SK-N-SH treated with all-trans-retinoic acid at 6 μM for 48 hours (cell line): ENCODE measurements around the gene PHKG2.

Experiments
- ATAC-seq: fragments of 200-7000 bp; cut with Tn5 transposase; 3 replicates; pipeline ENCODE4 v1.9.1; 2020; ENCODE audit warnings: mild to moderate bottlenecking, moderate library complexity
- ARNTL ChIP-seq: fragments of 450-650 bp; formaldehyde crosslinking; IDR thresholded peaks from 2 replicates; pipeline ENCODE4 v1.5.0; 2020; ENCODE audit warnings: low read depth, mild to moderate bottlenecking, moderate library complexity, borderline replicate concordance
- CREB5 ChIP-seq: fragments of 250-450 bp; sonication (Bioruptor Pico); IDR thresholded peaks from 2 replicates; pipeline ENCODE4 v1.5.1; 2020; ENCODE audit warnings: low read depth, mild to moderate bottlenecking, moderate library complexity
- CSDC2 ChIP-seq: fragments of 250-450 bp; sonication (Bioruptor Pico); IDR thresholded peaks from 2 replicates; pipeline ENCODE4 v1.5.0; 2020; ENCODE audit warnings: mild to moderate bottlenecking, moderate library complexity
- ESRRG ChIP-seq: fragments of 250-450 bp; sonication (Bioruptor Pico); IDR thresholded peaks from 2 replicates; pipeline ENCODE4 v1.6.1; 2021; ENCODE audit warnings: mild to moderate bottlenecking
- GLIS3 ChIP-seq: fragments of 250-450 bp; sonication (Bioruptor Pico); IDR thresholded peaks from 2 replicates; pipeline ENCODE4 v1.5.0; 2020; ENCODE audit warnings: mild to moderate bottlenecking, moderate library complexity
- ISL1 ChIP-seq: fragments of 250-450 bp; sonication (Bioruptor Pico); IDR thresholded peaks from 2 replicates; pipeline ENCODE4 v2.1.2; 2022; ENCODE audit warnings: mild to moderate bottlenecking, moderate library complexity
- PATZ1 ChIP-seq: fragments of 250-450 bp; sonication (Bioruptor Pico); IDR thresholded peaks from 2 replicates; pipeline ENCODE4 v1.8.0; 2020; ENCODE audit warnings: mild to moderate bottlenecking, moderate library complexity, borderline replicate concordance
- PPARA ChIP-seq: fragments of 250-450 bp; sonication (Bioruptor Pico); IDR thresholded peaks from 2 replicates; pipeline ENCODE4 v1.5.0; 2020; ENCODE audit warnings: mild to moderate bottlenecking, borderline replicate concordance
- RARB ChIP-seq: fragments of 250-450 bp; sonication (Bioruptor Pico); IDR thresholded peaks from 2 replicates; pipeline ENCODE4 v1.8.0; 2021; ENCODE audit warnings: mild to moderate bottlenecking, moderate library complexity
- SNAI2 ChIP-seq: fragments of 250-450 bp; sonication (Bioruptor Pico); IDR thresholded peaks from 2 replicates; pipeline ENCODE4 v1.5.0; 2020; ENCODE audit warnings: mild to moderate bottlenecking, moderate library complexity
- TCF4 ChIP-seq: fragments of 250-450 bp; sonication (Bioruptor Pico); IDR thresholded peaks from 2 replicates; pipeline ENCODE4 v1.8.0; 2021; ENCODE audit warnings: mild to moderate bottlenecking, moderate library complexity, borderline replicate concordance
- TOX ChIP-seq: fragments of 250-450 bp; sonication (Bioruptor Pico); IDR thresholded peaks from 2 replicates; pipeline ENCODE4 v1.8.0; 2021; ENCODE audit warnings: mild to moderate bottlenecking, moderate library complexity, borderline replicate concordance
- ZC3H10 ChIP-seq: fragments of 250-450 bp; sonication (Bioruptor Pico); IDR thresholded peaks from 2 replicates; pipeline ENCODE4 v1.5.1; 2021; ENCODE audit warnings: mild to moderate bottlenecking, moderate library complexity
- ZFP3 ChIP-seq: fragments of 250-450 bp; sonication (Bioruptor Pico); IDR thresholded peaks from 2 replicates; pipeline ENCODE4 v1.5.0; 2020; ENCODE audit warnings: mild to moderate bottlenecking, moderate library complexity
- ZNF70 ChIP-seq: fragments of 450-650 bp; formaldehyde crosslinking; IDR thresholded peaks from 2 replicates; pipeline ENCODE4 v1.5.0; 2020; ENCODE audit warnings: mild to moderate bottlenecking, moderate library complexity
- ZNF8 ChIP-seq: fragments of 450-650 bp; formaldehyde crosslinking; IDR thresholded peaks from 2 replicates; pipeline ENCODE4 v1.5.0; 2020; ENCODE audit warnings: mild to moderate bottlenecking, moderate library complexity
- TF ChIP-seq, protein P1 (sequence below): fragments of 250-450 bp; sonication (Bioruptor Pico); IDR thresholded peaks from 2 replicates; pipeline ENCODE4 v1.8.0; 2021; ENCODE audit warnings: low read depth, mild to moderate bottlenecking, moderate library complexity, borderline replicate concordance
- TF ChIP-seq, protein P2 (sequence below): fragments of 250-450 bp; sonication (Bioruptor Pico); IDR thresholded peaks from 2 replicates; pipeline ENCODE4 v1.5.0; 2020; ENCODE audit warnings: mild to moderate bottlenecking, moderate library complexity

PHKG2 gene

DNA sequence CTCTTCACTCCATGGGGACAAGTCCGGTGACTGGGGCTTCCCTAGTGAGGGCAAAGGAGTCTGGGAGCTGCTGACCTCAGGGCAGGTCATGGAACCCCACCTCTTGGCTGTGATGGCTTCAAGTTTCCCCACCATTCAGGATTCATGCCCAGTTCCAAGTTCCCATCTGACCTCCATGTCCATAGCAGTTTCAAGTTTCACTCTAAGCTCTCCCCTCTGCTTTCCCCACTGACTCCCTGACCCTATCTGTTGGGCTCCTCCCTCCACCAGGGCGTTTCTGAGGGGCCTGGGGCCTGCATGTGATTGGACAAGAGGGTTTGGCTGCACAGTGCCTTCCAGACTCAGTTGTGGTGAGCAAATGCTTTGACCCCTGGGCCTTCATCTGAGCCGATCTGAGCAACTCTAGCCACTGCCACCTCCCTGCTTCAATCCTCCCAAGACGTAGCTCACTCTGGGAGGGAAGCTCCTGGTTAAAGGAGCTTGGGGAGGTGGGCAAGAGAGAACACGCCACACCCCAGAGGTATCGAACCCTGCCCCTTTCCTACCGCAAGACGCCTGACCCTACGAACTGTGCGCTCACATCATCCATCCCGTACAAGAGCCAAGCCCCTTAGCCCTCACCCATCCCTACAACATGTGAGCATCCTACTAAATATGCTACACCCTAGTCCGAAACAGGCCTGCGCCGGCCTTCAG is 30.5 kb downstream of the PHKG2 start (continued):
- TF ChIP-seq PATZ1 (CRISPR knock-in tag) = no peak
- no peak for TF ChIP-seq TOX (CRISPR knock-in tag)
- TF ChIP-seq RARB = no peak
- no peak for TF ChIP-seq ZFP3 (CRISPR knock-in tag)
- no peak for TF ChIP-seq CREB5 (CRISPR knock-in tag)
- TF ChIP-seq, all 23 proteins: peak for 0

- ATAC-seq = no peak
Observed at GRCh38 chr16:30779596-30779995, 31.4 kb downstream of the PHKG2 start.

DNA sequence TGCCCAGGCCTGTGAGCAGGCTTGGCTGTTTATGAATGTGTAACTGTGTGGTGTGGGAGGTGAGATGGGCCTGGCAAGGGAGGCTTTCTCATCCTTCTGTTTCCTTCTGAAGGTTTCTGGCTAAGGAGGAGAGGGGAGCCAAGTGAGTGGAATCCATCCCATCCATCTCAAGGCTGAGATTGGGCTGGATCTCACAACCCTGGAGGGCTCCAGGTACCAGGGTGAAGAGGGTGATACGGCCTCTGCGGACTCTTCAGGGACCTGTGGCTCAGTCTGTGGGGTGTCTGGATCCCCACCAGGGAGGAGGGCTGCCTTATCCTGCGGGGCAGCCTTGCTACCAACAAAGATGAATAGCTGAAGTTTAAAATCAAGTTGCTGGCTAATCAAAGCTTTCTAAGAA is 31.8 kb downstream of the PHKG2 start:
- TF ChIP-seq ARNTL (no peak), TOX (CRISPR knock-in tag) (no peak), PPARA (CRISPR knock-in tag) (no peak), ZNF70 (CRISPR knock-in tag) (no peak)

More at GRCh38 chr16:30779596-30779995, 31.4 kb downstream of the PHKG2 start:
- TF ChIP-seq, protein P1, sequence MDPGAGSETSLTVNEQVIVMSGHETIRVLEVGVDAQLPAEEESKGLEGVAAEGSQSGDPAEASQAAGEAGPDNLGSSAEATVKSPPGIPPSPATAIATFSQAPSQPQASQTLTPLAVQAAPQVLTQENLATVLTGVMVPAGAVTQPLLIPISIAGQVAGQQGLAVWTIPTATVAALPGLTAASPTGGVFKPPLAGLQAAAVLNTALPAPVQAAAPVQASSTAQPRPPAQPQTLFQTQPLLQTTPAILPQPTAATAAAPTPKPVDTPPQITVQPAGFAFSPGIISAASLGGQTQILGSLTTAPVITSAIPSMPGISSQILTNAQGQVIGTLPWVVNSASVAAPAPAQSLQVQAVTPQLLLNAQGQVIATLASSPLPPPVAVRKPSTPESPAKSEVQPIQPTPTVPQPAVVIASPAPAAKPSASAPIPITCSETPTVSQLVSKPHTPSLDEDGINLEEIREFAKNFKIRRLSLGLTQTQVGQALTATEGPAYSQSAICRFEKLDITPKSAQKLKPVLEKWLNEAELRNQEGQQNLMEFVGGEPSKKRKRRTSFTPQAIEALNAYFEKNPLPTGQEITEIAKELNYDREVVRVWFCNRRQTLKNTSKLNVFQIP (CRISPR knock-in tag) = no peak
- no peak for TF ChIP-seq CSDC2 (CRISPR knock-in tag)
- no peak for TF ChIP-seq GLIS3 (CRISPR knock-in tag)
- TF ChIP-seq TOX (CRISPR knock-in tag) = no peak
- TF ChIP-seq PATZ1 (CRISPR knock-in tag) = no peak
- TF ChIP-seq ISL1 = no peak
- no peak for TF ChIP-seq ZNF70 (CRISPR knock-in tag)
- TF ChIP-seq ZC3H10 (CRISPR knock-in tag) = no peak
- TF ChIP-seq ARNTL = no peak
- no peak for TF ChIP-seq SNAI2 (CRISPR knock-in tag)
- TF ChIP-seq PPARA (CRISPR knock-in tag) = no peak
- no peak for TF ChIP-seq TCF4
- no peak for TF ChIP-seq ESRRG (CRISPR knock-in tag)

GRCh38 chr16:30780549-30780948 is 32.3 kb downstream of the PHKG2 start:
- TF ChIP-seq ISL1 = no peak
- TF ChIP-seq, protein P2, sequence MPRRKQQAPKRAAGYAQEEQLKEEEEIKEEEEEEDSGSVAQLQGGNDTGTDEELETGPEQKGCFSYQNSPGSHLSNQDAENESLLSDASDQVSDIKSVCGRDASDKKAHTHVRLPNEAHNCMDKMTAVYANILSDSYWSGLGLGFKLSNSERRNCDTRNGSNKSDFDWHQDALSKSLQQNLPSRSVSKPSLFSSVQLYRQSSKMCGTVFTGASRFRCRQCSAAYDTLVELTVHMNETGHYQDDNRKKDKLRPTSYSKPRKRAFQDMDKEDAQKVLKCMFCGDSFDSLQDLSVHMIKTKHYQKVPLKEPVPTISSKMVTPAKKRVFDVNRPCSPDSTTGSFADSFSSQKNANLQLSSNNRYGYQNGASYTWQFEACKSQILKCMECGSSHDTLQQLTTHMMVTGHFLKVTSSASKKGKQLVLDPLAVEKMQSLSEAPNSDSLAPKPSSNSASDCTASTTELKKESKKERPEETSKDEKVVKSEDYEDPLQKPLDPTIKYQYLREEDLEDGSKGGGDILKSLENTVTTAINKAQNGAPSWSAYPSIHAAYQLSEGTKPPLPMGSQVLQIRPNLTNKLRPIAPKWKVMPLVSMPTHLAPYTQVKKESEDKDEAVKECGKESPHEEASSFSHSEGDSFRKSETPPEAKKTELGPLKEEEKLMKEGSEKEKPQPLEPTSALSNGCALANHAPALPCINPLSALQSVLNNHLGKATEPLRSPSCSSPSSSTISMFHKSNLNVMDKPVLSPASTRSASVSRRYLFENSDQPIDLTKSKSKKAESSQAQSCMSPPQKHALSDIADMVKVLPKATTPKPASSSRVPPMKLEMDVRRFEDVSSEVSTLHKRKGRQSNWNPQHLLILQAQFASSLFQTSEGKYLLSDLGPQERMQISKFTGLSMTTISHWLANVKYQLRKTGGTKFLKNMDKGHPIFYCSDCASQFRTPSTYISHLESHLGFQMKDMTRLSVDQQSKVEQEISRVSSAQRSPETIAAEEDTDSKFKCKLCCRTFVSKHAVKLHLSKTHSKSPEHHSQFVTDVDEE = no peak
- no peak for TF ChIP-seq ZNF8 (CRISPR knock-in tag)
- ATAC-seq = no peak

More for the DNA sequence above, 31.8 kb downstream of the PHKG2 start:
- no peak for ATAC-seq
